Measurements from ENCODE around the gene KCNQ1.

The KCNQ1 gene

GRCh38 chr11:2708757-2709281, 264.0 kb downstream of the KCNQ1 start:
- DNase-seq, result no peak

- no peak for DNase-seq
These were observed 264.6 kb downstream of the KCNQ1 start for GRCh38 chr11:2709429-2709828.

- DNase-seq, result no peak
These were observed 266.4 kb downstream of the KCNQ1 start for GRCh38 chr11:2711161-2711560.

- no peak for DNase-seq
These were observed 268.3 kb downstream of the KCNQ1 start for GRCh38 chr11:2713094-2713493.

GRCh38 chr11:2713661-2714462, 269.1 kb downstream of the KCNQ1 start:
- DNase-seq, result no peak

- no peak for DNase-seq
These were observed 269.6 kb downstream of the KCNQ1 start for GRCh38 chr11:2714463-2714800.

- no peak for DNase-seq
These were observed 270.1 kb downstream of the KCNQ1 start for GRCh38 chr11:2714871-2715270.

GRCh38 chr11:2715716-2716350, 271.0 kb downstream of the KCNQ1 start:
- DNase-seq, result no peak

- no peak for DNase-seq
These were observed 271.7 kb downstream of the KCNQ1 start for GRCh38 chr11:2716376-2717095.

- DNase-seq, result no peak
These were observed 272.9 kb downstream of the KCNQ1 start for GRCh38 chr11:2717561-2718325.

GRCh38 chr11:2718817-2719438, 274.1 kb downstream of the KCNQ1 start:
- DNase-seq, result no peak

GRCh38 chr11:2719831-2720590, 275.2 kb downstream of the KCNQ1 start:
- no peak for DNase-seq

- no peak for DNase-seq
These were observed 276.6 kb downstream of the KCNQ1 start for GRCh38 chr11:2721210-2721916.

GRCh38 chr11:2722955-2723354, 278.1 kb downstream of the KCNQ1 start:
- no peak for DNase-seq

- no peak for DNase-seq
These were observed 279.3 kb downstream of the KCNQ1 start for GRCh38 chr11:2724104-2724503.

- no peak for DNase-seq
These were observed 280.0 kb downstream of the KCNQ1 start for GRCh38 chr11:2724653-2725367.

GRCh38 chr11:2725368-2726300, 280.8 kb downstream of the KCNQ1 start:
- no peak for DNase-seq

- no peak for DNase-seq
These were observed 282.2 kb downstream of the KCNQ1 start for GRCh38 chr11:2726964-2727363.

GRCh38 chr11:2728128-2728662, 283.4 kb downstream of the KCNQ1 start:
- DNase-seq, result no peak
